GM13977 (cell line): Measurements from ENCODE around the gene XDH.

Source experiments
- DNase-seq: peaks from one replicate; pipeline ENCODE4 v3.0.0; 2012; ENCODE audit warnings: low spot score
- CTCF ChIP-seq: IDR thresholded peaks from 2 replicates; pipeline ENCODE4 v1.5.1; 2012; ENCODE audit warnings: mild to moderate bottlenecking, control low read depth; ENCODE audit not compliant: insufficient read depth; ENCODE audit errors: extremely low read depth, missing control alignments
- in situ Hi-C: fragments of 300-500 bp; cut with MboI; formaldehyde crosslinking; loops from one replicate; pipeline ENCODE4 v1.12.0; 2022; ENCODE audit warnings: low sequenced_read_pairs, low pct_unique_long_range_greater_than_20kb, mixed read lengths, inconsistent platforms; ENCODE audit not compliant: unreplicated experiment

Gene XDH

GRCh38 chr2:31406593-31407385 is 7.8 kb downstream of the XDH start:
- TF ChIP-seq CTCF = no peak
- no peak for DNase-seq
- in situ Hi-C loops = no loop called here

GRCh38 chr2:31404827-31405226 is 9.7 kb downstream of the XDH start:
- DNase-seq = no peak
- in situ Hi-C loops = no loop called here
- no peak for TF ChIP-seq CTCF

- no peak for DNase-seq
- no peak for TF ChIP-seq CTCF
- in situ Hi-C loops = no loop called here
These were observed 10.2 kb downstream of the XDH start for GRCh38 chr2:31404302-31404701.

GRCh38 chr2:31402388-31402787 is 12.2 kb downstream of the XDH start:
- in situ Hi-C loops = no loop called here
- no peak for DNase-seq
- TF ChIP-seq CTCF = no peak

- no peak for DNase-seq
- no peak for TF ChIP-seq CTCF
- in situ Hi-C loops = no loop called here
These were observed 13.0 kb downstream of the XDH start for GRCh38 chr2:31401580-31401979.

- in situ Hi-C loops = no loop called here
- no peak for TF ChIP-seq CTCF
- no peak for DNase-seq
These were observed 15.7 kb downstream of the XDH start for GRCh38 chr2:31398881-31399280.

GRCh38 chr2:31397094-31397493 is 17.4 kb downstream of the XDH start:
- no peak for TF ChIP-seq CTCF
- in situ Hi-C loops = no loop called here
- no peak for DNase-seq
